GM06990 (cell line): ENCODE results near the gene ADCY6.

ENCODE experiments used
- DNase-seq: peaks from one replicate; pipeline ENCODE4 v3.0.0-alpha.2; 2011; ENCODE audit not compliant: insufficient read length; ENCODE audit errors: extremely low read depth
- H3K27me3 ChIP-seq: replicated peaks from 2 replicates; pipeline ENCODE4 v1.6.0; 2011; ENCODE audit warnings: low read length; ENCODE audit not compliant: control insufficient read depth, insufficient read depth
- H3K36me3 ChIP-seq: 2 replicates; pipeline ENCODE4 v1.5.1; 2011; ENCODE audit warnings: low read length; ENCODE audit not compliant: control insufficient read depth, insufficient read depth
- H3K4me3 ChIP-seq: replicated peaks from 2 replicates; pipeline ENCODE4 v1.5.1; 2011; ENCODE audit warnings: low read depth, mild to moderate bottlenecking, control low read depth, low read length
- TF ChIP-seq, protein P1 (sequence below): IDR thresholded peaks from 2 replicates; pipeline ENCODE4 v1.5.1; 2011; ENCODE audit warnings: low read length, control low read depth, mild to moderate bottlenecking, inconsistent platforms; ENCODE audit not compliant: insufficient read depth, poor library complexity, severe bottlenecking

ADCY6 gene

DNA sequence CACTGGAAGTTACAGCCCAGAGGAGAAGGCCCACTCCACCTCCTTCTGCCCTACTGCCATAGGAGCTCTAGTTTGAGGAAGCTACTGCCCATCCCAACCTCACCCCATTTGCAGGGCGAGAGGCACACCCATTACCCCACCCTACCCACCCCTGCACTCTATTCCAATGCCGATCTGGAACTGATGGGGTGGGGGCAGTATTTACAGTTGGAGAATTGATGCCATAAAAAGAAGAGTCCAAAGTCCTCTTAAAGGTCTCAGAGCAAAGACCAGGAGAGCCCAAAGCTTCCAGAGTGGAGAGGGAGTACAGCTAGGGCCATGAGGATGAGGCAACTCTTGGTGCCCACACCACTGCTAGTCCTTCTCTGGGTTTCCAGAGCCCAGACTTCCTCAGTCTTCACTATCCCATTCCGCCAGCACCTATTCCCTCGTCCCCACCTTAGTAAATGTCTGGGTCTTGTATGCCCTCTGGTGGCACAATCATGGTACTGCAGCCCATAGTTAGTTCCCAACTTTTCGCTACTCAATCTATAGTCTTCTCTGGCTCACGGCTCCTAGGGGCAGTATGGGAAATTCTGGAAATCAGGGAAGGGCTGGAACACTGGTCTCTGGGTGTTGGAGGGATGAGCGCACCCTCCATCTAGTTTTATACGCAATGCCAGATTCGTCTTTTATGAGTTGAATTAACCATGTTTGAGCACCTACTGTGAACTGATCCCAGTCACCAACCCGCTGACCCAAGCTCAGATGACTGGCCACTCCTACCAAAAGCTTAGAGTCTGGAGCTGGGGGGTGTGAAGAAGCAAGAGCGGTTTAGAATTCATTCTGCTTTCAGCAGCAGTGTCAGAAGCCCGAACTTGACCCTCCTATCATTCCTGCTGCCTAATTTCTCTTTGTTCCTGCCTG, 6.9 kb upstream of the ADCY6 start:
- Histone ChIP-seq H3K27me3 (no peaks in the 10 kb centered on the region), H3K36me3 (no peaks in the 10 kb centered on the region), H3K4me3 (no peak overlapping the region)
- TF ChIP-seq, protein P1, sequence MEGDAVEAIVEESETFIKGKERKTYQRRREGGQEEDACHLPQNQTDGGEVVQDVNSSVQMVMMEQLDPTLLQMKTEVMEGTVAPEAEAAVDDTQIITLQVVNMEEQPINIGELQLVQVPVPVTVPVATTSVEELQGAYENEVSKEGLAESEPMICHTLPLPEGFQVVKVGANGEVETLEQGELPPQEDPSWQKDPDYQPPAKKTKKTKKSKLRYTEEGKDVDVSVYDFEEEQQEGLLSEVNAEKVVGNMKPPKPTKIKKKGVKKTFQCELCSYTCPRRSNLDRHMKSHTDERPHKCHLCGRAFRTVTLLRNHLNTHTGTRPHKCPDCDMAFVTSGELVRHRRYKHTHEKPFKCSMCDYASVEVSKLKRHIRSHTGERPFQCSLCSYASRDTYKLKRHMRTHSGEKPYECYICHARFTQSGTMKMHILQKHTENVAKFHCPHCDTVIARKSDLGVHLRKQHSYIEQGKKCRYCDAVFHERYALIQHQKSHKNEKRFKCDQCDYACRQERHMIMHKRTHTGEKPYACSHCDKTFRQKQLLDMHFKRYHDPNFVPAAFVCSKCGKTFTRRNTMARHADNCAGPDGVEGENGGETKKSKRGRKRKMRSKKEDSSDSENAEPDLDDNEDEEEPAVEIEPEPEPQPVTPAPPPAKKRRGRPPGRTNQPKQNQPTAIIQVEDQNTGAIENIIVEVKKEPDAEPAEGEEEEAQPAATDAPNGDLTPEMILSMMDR: peak; percentile 88
- DNase-seq: no peak

DNA sequence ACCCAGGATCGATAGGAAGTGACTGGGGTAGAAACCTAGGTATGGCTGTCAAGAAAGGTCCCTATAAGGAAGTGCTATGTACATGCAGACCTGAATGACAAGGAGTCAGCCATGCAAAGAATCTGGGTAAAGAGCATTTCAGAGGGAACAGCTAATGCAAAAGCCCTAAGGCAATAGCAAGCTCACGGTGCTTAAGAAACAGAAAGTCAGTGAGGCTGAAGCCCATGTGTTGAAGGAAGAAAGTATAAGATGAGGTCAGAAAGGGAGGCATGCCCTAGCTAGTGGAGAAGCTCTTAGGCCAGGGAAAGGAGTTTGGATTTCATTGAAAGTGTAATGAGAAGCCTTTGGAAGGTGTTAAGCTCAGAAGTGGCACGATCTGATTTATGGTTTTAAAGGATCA, 6.0 kb upstream of the ADCY6 start:
- Histone ChIP-seq H3K36me3 (no peaks in the 10 kb centered on the region), H3K27me3 (no peaks in the 10 kb centered on the region), H3K4me3 (no peak overlapping the region)
- no peak for DNase-seq
- TF ChIP-seq, protein P1: no peak

DNA sequence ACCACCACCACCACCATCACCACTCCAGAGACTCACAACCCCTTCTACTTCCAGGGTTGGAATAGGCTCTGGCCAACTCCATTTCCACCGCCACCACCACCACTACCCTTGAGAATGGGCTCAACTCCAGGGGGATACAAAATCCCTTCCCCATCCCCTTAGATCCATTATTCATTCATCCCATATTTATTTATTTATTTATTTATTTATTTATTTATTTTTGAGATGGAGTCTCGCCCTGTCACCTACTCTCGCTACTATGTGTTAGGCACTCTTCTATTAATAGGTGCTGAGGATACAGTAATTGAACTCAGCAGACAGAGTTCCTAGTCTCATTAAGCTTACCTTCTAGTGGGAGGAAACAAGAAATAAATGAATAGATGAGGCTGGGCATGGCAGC, 4.8 kb upstream of the ADCY6 start:
- H3K4me3 ChIP-seq: no peak overlapping the region
- no peaks in the 10 kb centered on the region for H3K36me3 ChIP-seq
- no peaks in the 10 kb centered on the region for H3K27me3 ChIP-seq
- DNase-seq: no peak
- TF ChIP-seq, protein P1: no peak

DNA sequence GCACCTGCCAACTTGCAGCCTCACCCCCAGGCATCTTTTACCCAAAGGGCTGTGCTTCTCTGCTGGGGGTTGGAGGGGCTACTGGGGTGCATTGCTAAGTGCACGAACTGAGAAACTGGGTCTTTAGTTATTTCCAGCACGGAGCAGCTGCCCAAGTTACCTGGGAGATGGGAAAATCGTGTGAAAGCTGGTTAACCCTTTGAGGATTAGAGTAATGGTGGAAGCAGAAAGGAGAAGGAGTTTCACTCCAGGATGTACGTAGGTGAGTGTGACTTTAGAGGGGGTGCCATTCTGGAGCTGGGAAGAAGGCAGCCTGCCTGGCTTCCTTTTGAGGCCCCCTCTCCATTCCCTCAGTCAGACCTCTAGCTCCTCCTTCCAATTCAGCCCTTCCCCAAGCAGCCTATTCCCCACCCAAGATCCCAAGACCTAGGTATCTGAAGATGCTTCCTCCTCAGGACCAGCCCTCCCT, 1.0 kb upstream of the ADCY6 start:
- H3K4me3 ChIP-seq: no peak overlapping the region
- TF ChIP-seq, protein P1: no peak
- no peaks in the 10 kb centered on the region for H3K36me3 ChIP-seq
- peaks cover 4% of the 10 kb centered on the region for H3K27me3 ChIP-seq
- no peak for DNase-seq

DNA sequence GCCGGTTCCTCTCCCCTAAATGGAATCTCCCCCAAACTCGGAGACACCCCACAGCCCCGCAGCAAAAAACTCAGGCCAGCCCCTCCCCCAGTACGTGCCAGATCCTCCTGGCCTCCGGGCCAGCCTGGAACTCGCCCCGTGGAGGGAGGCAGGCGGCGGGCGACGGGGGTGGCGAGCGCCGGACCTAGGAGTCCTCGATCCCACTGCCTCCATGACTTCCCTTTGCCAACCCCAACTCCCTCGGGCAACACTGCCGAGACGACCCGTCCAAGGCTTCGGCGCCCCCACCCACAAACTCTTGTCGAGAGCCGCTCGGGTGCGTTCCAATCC, 400 bp downstream of the ADCY6 start:
- H3K4me3 ChIP-seq: no peak overlapping the region; the same call in 1 of the 2 replicates
- no peak for DNase-seq
- H3K36me3 ChIP-seq: no peaks in the 10 kb centered on the region
- TF ChIP-seq, protein P1: no peak
- H3K27me3 ChIP-seq: peaks cover 4% of the 10 kb centered on the region
